GM18909 (cell line): ENCODE measurements around the gene GUCD1.
"Not testable (repeated sequence)": the region's sequence is repeated elsewhere in the genome, so short reads cannot be mapped to it uniquely, and the experiment has no call there.

ENCODE experiments used
- ATAC-seq: cut with Tn5 transposase; IDR thresholded peaks from one replicate; pipeline ENCODE4 v1.9.1; 2021; ENCODE audit warnings: mild to moderate bottlenecking; ENCODE audit not compliant: unreplicated experiment, poor library complexity

Gene GUCD1

DNA sequence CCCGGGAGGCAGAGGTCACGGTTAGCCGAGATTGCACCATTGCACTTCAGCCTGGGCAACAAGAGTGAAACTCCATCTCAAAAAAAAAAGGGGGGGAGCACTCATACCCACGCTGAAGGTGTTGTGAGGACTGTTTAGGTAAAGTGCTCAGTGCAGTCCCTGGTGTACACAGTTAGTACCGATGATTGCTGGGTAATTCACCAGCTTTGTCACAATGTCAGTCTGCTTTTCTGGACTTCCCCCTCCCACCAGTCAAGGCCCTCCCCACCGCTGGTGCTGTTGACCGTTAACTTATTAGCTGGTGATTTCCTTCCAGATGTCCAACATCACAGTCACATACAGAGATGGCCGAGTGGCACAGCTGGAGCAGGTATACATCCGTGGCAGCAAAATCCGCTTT, 12.7 kb upstream of the GUCD1 start:
- ATAC-seq = no peak

GRCh38 chr22:24566899-24567511, 12.1 kb upstream of the GUCD1 start:
- ATAC-seq = no peak

DNA sequence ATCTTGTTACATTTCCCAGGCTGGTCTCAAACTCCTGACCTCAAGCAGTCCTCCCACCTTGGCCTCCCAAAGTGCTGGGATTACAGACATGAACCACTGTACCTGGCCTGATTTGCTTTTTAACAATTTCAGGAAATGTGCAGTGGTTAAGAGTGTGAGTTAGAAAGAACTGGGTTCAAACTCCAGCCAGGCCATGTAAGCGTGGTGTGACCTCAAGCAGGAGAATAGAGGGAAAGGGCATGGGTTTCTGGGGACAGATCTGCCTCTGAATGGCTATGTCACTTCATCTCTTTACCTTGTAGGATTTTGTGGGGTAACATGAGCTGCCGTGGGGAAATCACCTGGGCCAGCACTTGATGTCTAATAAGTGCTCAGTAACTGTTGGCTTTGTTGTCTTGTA, 10.1 kb upstream of the GUCD1 start:
- ATAC-seq = no peak

DNA sequence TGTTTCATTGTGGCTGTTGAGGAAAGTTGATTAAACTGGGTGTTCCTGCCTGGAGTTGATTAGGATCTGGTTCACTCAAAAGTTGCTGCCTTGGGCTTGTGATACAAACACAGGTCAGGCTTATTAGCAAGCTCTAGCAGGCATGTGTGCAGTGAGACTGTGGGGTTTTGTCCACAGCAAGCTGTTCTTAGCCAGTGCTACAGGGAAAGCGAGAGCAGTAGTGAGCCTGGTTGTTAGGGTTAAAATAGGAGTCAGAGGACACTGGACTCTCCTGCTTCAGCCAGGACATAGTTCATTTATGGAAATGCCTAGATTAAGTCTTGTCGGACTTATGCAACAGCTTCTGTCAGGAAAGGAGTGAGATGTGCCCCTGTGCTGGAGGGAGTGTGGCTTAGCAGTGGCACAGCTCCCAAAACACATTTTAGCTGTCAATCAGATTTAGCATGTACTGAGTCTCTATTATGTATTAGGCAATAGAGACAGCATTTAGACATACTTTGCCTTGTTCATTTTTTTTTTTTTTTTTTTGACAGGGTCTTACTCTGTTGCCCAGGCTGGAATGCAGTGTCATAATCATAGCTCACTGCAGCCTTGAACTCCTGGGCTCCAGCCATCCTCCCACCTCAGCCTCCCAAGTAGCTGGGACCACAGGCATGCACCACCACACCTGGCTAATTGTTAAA, 9.6 kb upstream of the GUCD1 start:
- no peak for ATAC-seq

DNA sequence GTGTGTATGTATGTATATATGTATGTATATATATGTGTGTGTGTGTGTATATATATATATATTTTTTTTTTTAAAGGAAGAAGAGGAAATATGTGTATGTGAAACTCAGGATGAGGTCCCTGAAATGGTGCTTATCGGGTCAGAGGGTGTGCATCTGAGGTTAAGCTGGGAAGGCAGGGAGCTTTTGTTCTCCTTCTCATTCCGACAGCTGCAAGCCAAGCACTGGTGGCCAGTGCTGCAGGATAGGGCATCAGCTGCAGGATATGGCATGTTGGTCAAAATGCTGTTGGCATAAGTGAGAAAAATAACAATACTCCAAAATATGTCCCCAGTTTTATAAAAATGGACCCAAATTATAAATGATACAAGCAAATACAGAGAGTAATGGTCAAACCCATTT, 8.3 kb upstream of the GUCD1 start:
- ATAC-seq = no peak

GRCh38 chr22:24559471-24559870, 4.5 kb upstream of the GUCD1 start:
- no peak for ATAC-seq

- peak; percentile 78 for ATAC-seq
Observed at GRCh38 chr22:24555165-24556039, 464 bp upstream of the GUCD1 start, which contains the start of gene SNRPD3. TSS of gene SNRPD3 (plus strand) at chr22:24555999. CDS start at chr22:24557675, 1,676 bp downstream.

DNA sequence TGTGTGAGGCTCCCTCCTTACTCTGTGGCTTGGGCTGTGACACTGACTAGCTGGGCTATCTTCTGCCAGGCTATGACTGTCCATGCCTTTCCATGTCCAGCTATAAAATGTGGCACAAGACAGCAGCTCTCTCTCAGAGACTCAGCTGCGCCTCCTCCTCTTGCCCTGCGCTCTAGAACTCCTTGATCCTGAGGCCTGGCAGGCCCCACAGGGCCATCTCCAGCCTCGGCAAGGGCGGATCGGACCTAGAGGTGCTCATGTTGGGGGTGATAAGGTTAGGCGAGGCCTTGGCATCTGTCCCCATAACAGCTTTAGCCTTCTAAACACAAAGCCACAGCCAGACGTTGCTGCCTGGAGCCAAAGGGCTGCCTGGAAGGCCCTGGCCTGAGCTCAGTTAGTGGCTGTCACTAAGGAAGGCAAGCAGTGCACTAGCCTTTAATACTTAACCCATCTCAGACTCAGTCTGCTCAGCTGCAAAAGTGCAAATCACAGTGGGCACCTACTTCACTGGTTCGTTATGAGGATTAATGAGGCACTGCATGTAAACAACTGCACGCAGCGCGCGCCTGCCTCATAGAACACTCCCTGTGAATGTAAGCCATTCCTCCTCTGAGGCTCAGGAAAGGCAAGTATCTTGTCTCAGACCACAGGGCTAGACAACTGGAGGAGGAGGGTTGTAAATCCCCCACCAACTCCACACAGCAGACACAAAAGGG, 1.2 kb downstream of the GUCD1 start:
- no peak for ATAC-seq

DNA sequence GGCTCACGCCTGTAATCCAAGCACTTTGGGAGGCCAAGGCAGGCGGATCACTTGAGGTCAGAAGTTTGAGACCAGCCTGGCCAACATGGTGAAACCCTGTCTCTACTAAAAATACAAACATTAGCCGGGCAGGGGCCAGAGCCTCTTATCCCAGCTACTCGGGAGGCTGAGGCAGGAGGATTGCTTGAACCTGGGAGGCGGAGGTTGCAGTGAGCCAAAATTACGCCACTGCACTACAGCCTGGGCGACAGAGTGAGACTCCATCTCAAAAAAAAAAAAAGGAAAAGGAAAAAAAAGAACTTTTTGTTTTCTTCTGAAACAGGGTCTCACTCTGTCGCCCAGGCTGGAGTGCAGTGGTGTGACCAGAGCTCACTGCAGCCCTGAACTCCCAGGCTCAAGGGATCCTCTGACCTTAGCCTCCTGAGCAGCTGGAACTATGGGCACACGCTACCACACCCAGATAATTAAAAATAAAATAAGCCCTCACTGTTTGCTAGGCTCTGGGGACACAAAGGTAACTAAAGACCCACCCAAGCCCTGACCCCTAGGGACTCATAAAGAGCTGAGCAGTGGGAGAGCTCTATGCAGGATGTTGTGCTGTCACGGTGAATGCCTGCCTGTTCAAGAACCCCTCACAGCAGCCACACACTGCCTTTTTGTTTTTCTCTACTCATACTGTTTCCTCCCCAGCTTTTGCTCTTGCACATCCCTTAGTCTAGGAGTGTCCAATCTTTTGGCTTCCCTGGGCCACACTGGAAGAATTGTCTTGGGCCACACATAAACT, 2.2 kb downstream of the GUCD1 start:
- ATAC-seq = not testable (repeated sequence)

DNA sequence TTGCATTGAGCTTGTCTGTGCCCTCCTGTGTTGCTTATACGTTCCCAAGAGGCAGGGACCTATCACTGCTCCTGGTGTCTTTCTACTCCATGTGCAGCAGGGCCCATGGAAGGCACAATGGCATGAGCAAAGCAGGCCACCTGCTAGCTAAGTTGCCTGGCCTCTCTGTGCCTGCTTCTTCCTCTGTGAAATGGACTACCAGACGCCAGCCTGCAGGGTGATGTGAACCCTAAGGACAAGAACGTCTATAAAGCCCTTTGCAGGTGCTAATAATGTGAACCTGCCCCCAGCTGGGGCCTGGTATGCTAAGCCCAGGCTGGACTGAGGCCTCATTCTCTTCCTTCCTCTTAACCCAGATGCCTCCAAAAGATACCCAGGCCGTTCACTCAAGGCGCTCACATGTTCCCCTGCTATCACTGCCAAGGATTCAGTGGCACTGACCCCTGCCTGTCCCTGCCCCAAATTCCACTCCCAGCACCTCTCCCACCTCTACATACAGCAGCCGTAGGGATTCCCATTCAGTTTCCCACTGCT, 4.0 kb downstream of the GUCD1 start:
- ATAC-seq = no peak

DNA sequence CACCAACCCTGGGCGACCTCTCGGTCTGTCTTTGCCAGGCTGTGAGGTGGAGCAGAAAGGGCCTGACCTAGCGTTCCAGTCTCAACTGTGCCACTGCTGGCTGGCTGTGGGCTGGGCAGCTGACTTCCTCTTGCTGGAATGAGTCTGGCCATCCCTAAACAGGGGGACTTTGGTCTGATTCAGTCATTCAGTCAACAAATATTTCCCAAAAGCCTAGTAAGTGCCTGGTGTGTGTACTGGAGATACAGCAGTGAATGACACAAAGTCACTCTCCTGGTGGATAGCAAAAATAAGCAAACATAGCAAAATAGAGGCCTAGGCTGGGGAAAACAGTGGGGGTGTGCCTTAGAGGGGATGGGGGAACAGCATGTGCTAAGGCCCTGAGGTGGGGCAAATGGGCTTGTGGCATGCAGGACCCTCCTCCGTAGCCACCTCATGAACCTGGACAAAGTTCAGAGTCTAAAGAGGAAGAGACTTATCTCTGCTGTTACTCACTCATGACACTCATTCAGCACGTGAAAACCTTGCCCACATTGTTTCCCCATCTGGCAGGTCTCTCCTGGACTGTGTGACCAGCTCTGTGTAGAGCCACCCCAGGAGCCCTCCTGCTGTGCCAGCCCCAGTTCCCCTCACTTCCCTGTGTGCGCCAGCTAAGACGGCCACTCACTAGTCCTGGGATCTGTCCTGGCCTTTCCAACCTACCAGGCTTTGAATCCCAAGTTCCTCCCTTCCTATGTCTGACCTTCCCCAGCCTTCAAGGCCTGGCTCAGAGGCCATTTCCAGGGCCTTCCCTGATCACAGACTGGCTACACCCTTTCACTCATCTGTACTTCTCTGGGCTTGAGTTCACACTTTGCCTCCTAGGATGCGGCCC, 4.7 kb downstream of the GUCD1 start:
- ATAC-seq = no peak

DNA sequence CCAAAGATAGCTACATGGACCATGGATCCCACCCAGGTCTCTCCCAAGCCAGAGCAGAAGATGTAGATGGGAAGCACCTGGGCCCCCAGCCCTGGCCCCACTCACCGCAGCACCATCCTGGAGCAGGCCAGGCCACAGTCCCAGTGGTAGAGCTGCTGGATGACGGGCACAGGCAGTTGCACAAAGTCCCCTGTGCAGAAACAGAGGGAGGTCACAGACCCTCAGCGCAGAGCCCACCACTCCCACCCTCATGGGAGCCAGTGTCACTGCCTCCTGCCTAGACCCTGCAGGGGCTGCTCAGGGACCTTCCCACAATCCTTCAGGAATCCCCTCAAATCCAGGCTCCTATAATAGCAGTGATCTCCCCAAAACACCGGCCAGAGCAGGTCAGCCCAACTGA, 6.1 kb downstream of the GUCD1 start:
- no peak for ATAC-seq

DNA sequence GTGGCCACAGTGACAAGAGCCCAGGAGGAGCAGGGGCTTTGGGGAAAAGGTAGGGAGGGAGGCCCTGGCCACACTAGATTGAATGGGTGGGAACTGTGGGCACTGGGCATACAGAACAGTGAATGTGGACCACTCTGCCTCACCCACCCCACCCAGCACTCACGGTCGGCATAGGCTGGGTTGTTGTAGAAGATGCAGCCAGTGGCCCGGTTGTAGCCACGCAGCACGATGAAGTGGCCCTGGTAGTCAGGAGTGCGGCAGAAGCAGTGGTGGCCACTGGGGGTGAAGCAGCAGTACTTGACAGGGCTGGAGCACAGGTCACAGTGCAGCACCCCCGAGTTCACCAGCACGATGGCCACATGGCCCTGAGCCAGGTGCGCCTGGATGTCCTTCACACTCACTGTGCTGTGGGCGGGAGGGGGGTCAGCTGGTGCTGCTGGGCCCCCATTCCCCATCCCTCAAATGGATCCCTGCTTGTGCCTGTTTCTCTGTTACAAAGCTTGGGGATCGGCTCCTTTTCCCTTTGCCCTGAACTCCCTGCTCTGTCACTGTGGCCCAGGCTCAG, 11.2 kb downstream of the GUCD1 start:
- ATAC-seq = no peak

GRCh38 chr22:24543185-24543601, 11.7 kb downstream of the GUCD1 start:
- ATAC-seq = no peak

DNA sequence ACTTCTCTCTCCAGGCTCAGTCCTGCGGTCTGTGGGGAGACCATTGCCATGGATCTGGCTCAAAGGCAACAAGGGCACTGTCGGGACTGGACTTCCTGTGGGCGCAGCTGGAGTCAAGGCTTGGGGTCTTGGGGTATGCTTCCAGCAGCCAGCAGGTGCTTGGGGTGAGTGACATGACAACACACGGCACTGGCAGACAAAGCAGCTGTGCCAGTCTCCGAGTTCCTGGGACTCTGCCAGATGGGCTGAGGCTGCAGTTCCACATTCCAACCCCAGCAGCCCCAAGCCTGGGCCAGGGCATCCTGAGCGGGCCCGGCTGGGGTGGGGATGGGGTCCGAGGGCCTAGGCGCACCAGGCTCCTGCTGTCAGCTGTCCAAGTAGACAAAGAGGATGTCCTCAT, 12.3 kb downstream of the GUCD1 start:
- no peak for ATAC-seq

- ATAC-seq = no peak
Observed at GRCh38 chr22:24541681-24542515, 13.0 kb downstream of the GUCD1 start.

GRCh38 chr22:24540470-24540869, 14.5 kb downstream of the GUCD1 start:
- no peak for ATAC-seq
